Lower leg skin (tissue), 3 donors: ENCODE measurements around the gene TIAM2.

ENCODE experiments used
- CTCF ChIP-seq, 3 donors: fragments of 450-650 bp; IDR thresholded peaks; one replicate each; pipeline ENCODE4 v1.5.1; 2016; ENCODE audit warnings: antibody characterized with exemption in 3 of 3, mild to moderate bottlenecking in 3 of 3, moderate library complexity in 2 of 3
- POLR2A ChIP-seq, 2 donors: fragments of 450-650 bp; IDR thresholded peaks; one replicate each; pipeline ENCODE4 v1.6.1; 2016 to 2017; ENCODE audit warnings: antibody characterized with exemption in 2 of 2, mild to moderate bottlenecking in 1 of 2, moderate library complexity in 1 of 2

GRCh38 chr6:155146205-155146604 lies 151.1 kb downstream of the TIAM2 start:
- TF ChIP-seq CTCF (IDR thresholded peaks at IDR 0.05), result no peak
- TF ChIP-seq POLR2A (IDR thresholded peaks at IDR 0.05), result no peak
